ACHN (cell line): ENCODE measurements around the gene CRYBA4.

Experiments
- DNase-seq: peaks from one replicate; pipeline ENCODE4 v3.0.0-alpha.2; 2015
- in situ Hi-C: cut with HindIII; loops from 2 replicates; pipeline ENCODE4 v1.10.0; 2017; ENCODE audit warnings: low sequenced_read_pairs, low pct_ligation_motif_present, low pct_unique_long_range_greater_than_20kb

The CRYBA4 gene

GRCh38 chr22:26616650-26617049, 5.1 kb upstream of the CRYBA4 start:
- in situ Hi-C loops: no loop called here
- DNase-seq: no peak

GRCh38 chr22:26617271-26618199, 4.2 kb upstream of the CRYBA4 start, which contains the start of gene CRYBB1:
Gene CRYBB1 (minus strand): TSS chr22:26618027. CDS start chr22:26616319, 1,708 bp downstream.
- DNase-seq: no peak
- in situ Hi-C loops: no loop called here

- no peak for DNase-seq
- in situ Hi-C loops: no loop called here
Measured at GRCh38 chr22:26618455-26618854, 3.3 kb upstream of the CRYBA4 start.

GRCh38 chr22:26619510-26619909, 2.3 kb upstream of the CRYBA4 start:
- in situ Hi-C loops: no loop called here
- DNase-seq: no peak

- in situ Hi-C loops: no loop called here
- DNase-seq: no peak
Measured at GRCh38 chr22:26620197-26620596, 1.6 kb upstream of the CRYBA4 start.

GRCh38 chr22:26623984-26624383, 2.2 kb downstream of the CRYBA4 start:
- in situ Hi-C loops: no loop called here
- DNase-seq: no peak

GRCh38 chr22:26624803-26625202, 3.0 kb downstream of the CRYBA4 start:
- in situ Hi-C loops: no loop called here
- no peak for DNase-seq

- in situ Hi-C loops: no loop called here
- DNase-seq: no peak
Measured at GRCh38 chr22:26629988-26630761, 8.4 kb downstream of the CRYBA4 start.

GRCh38 chr22:26631282-26631681, 9.5 kb downstream of the CRYBA4 start:
- DNase-seq: no peak
- in situ Hi-C loops: no loop called here

- in situ Hi-C loops: no loop called here
- no peak for DNase-seq
Measured at GRCh38 chr22:26632422-26633155, 10.8 kb downstream of the CRYBA4 start.

GRCh38 chr22:26634189-26634588, 12.4 kb downstream of the CRYBA4 start:
- no peak for DNase-seq
- in situ Hi-C loops: no loop called here

GRCh38 chr22:26635117-26635516, 13.4 kb downstream of the CRYBA4 start:
- in situ Hi-C loops: no loop called here
- no peak for DNase-seq

GRCh38 chr22:26636296-26636695, 14.5 kb downstream of the CRYBA4 start:
- no peak for DNase-seq
- in situ Hi-C loops: no loop called here

- in situ Hi-C loops: no loop called here
- DNase-seq: no peak
Measured at GRCh38 chr22:26642465-26643417, 21.0 kb downstream of the CRYBA4 start.

GRCh38 chr22:26643418-26644100, 21.8 kb downstream of the CRYBA4 start:
- DNase-seq: no peak
- in situ Hi-C loops: no loop called here

GRCh38 chr22:26646158-26646557, 24.4 kb downstream of the CRYBA4 start:
- in situ Hi-C loops: no loop called here
- no peak for DNase-seq

- no peak for DNase-seq
- in situ Hi-C loops: no loop called here
Measured at GRCh38 chr22:26648011-26648497, 26.3 kb downstream of the CRYBA4 start.
